Left lung (tissue), 10 donors: ENCODE measurements around the gene GATAD2A. TPM values are rescaled to one million over a fixed set of nuclear protein-coding genes. Genes with fewer than 3 reads are reported as not detected.

Experiments used
- ATAC-seq: fragments of 200-7000 bp; cut with Tn5 transposase; one replicate; pipeline ENCODE4 v1.9.1; 2020; ENCODE audit warnings: moderate library complexity
- DNase-seq, 4 donors: peaks; one replicate each; pipeline ENCODE4 v3.0.0-alpha.2; 2013 to 2020
- H3K27ac ChIP-seq, 2 donors: fragments of 200-600 bp; sonication (generic) in 1 of 2; one replicate each; pipeline versions ENCODE4 v1.5.0 to v1.8.0; 2020 to 2021
- H3K27me3 ChIP-seq, 2 donors: fragments of 200-600 bp; sonication (generic) in 1 of 2; one replicate each; pipeline versions ENCODE4 v1.5.0 to v1.8.0; 2020 to 2021
- H3K36me3 ChIP-seq, 2 donors: fragments of 200-600 bp; sonication (generic) in 1 of 2; one replicate each; pipeline versions ENCODE4 v1.5.0 to v1.8.0; 2020 to 2021
- H3K4me1 ChIP-seq, 2 donors: fragments of 200-600 bp; one replicate each; pipeline ENCODE4 v1.8.0; 2021
- H3K4me3 ChIP-seq, 2 donors: fragments of 200-600 bp; sonication (generic) in 1 of 2; one replicate each; pipeline versions ENCODE4 v1.5.0 to v1.8.0; 2020 to 2021; ENCODE audit warnings: mild to moderate bottlenecking in 1 of 2
- H3K9me3 ChIP-seq, 2 donors: fragments of 200-600 bp; sonication (generic) in 1 of 2; one replicate each; pipeline versions ENCODE4 v1.5.0 to v1.8.0; 2020 to 2021
- CTCF ChIP-seq, 2 donors: fragments of 200-600 bp; sonication (generic) in 1 of 2; IDR thresholded peaks; one replicate each; pipeline versions ENCODE4 v1.5.0 to v1.8.0; 2021; ENCODE audit warnings: antibody characterized with exemption in 2 of 2
- intact Hi-C, 2 donors: fragments of 100-400 bp; cut with DNase I; formaldehyde crosslinking; loops; one replicate each; pipeline versions ENCODE4 v1.11.2 to v1.14.2; 2022
- polyA plus RNA-seq, 6 donors: library from polyadenylated mRNA; unstranded; fragments of 120-200 nt; gene quantifications; one replicate each; pipeline ENCODE4 v1.2.1, GENCODE V29; 2013; ENCODE audit not compliant: insufficient read length in 6 of 6
- total RNA-seq, 2 donors: library from RNA; stranded (reverse); fragmentation: NEBNext Ultra II Directional; extraction: Animal tissue kit (Norgen Biotek cat#: 25700); gene quantifications; one replicate each; pipeline ENCODE4 v1.2.1, GENCODE V29; 2021
- donor health status: DM: no; HTN: yes; CAD: no.
- donor health status: DM: no; HTN: no; CAD: no.

The GATAD2A gene
- total and polyA plus RNA-seq, 8 donors, result 39.3 to 97.3 (median 49.0) TPM

GRCh38 chr19:19526581-19527370 lies 121.3 kb downstream of the GATAD2A start:
- Histone ChIP-seq H3K4me1 (no peaks in the 10 kb centered on the region), H3K4me3 (no peak overlapping the region), H3K27ac (no peak overlapping the region), H3K9me3 (no peaks in the 10 kb centered on the region), H3K36me3 (peaks cover 0 to 62% of the 10 kb centered on the region in 2 donors), H3K27me3 (no peaks in the 10 kb centered on the region)
- intact Hi-C loops, result no loop called here
- no peak for TF ChIP-seq CTCF (IDR thresholded peaks at IDR 0.05)
- DNase-seq (no peak), ATAC-seq (no peak)

GRCh38 chr19:19527371-19527656 lies 121.8 kb downstream of the GATAD2A start:
- Histone ChIP-seq H3K9me3 (no peaks in the 10 kb centered on the region), H3K27me3 (no peaks in the 10 kb centered on the region), H3K4me1 (peaks cover 0 to 4% of the 10 kb centered on the region in 2 donors), H3K4me3 (no peak overlapping the region), H3K36me3 (peaks cover 0 to 62% of the 10 kb centered on the region in 2 donors), H3K27ac (no peak overlapping the region)
- intact Hi-C loops, result no loop called here
- ATAC-seq, result no peak
- no peak for DNase-seq
- TF ChIP-seq CTCF (IDR thresholded peaks at IDR 0.05), result no peak

GRCh38 chr19:19527674-19528625 lies 122.5 kb downstream of the GATAD2A start:
- Histone ChIP-seq H3K4me3 (no peak overlapping the region), H3K4me1 (peaks cover 0 to 9% of the 10 kb centered on the region in 2 donors), H3K27ac (no peak overlapping the region), H3K27me3 (no peaks in the 10 kb centered on the region), H3K9me3 (no peaks in the 10 kb centered on the region), H3K36me3 (peaks cover 0 to 62% of the 10 kb centered on the region in 2 donors)
- no peak for TF ChIP-seq CTCF (IDR thresholded peaks at IDR 0.05)
- ATAC-seq (no peak), DNase-seq (no peak)
- intact Hi-C loops, result no loop called here

GRCh38 chr19:19528721-19529490 lies 123.4 kb downstream of the GATAD2A start, which contains the start of gene YJEFN3:
YJEFN3 (plus strand) TSS chr19:19528911; CDS start chr19:19528933, 22 bp downstream.
- no peak within 1 kb of the TSS for H3K4me3 ChIP-seq
- no peak for DNase-seq

More at GRCh38 chr19:19528721-19529490, 123.4 kb downstream of the GATAD2A start, which contains the start of gene YJEFN3:
- intact Hi-C loops, result no loop called here
- ATAC-seq, result no peak
- Histone ChIP-seq H3K9me3 (no peaks in the 10 kb centered on the region), H3K36me3 (peaks cover 0 to 57% of the 10 kb centered on the region in 2 donors), H3K27me3 (no peaks in the 10 kb centered on the region), H3K27ac (no peak within 1 kb of the TSS), H3K4me1 (peaks cover 0 to 9% of the 10 kb centered on the region in 2 donors)
- TF ChIP-seq CTCF (IDR thresholded peaks at IDR 0.05), result no peak
